NCI-H345 treated with DMSO at 0.1 percent for 48 hours (cell line): ENCODE measurements around the gene SLITRK1.

Experiments
- DNase-seq: peaks from one replicate; lab custom pipeline; 2025; ENCODE audit not compliant: unreplicated experiment; lab: John Stamatoyannopoulos, UW

Gene SLITRK1

GRCh38 chr13:83881917-83882605 lies at the start of gene SLITRK1:
Gene SLITRK1, minus strand, starts transcription at chr13:83882474. Its CDS starts 967 bp downstream, at chr13:83881507.
- DNase-seq = peak; percentile 26

DNA sequence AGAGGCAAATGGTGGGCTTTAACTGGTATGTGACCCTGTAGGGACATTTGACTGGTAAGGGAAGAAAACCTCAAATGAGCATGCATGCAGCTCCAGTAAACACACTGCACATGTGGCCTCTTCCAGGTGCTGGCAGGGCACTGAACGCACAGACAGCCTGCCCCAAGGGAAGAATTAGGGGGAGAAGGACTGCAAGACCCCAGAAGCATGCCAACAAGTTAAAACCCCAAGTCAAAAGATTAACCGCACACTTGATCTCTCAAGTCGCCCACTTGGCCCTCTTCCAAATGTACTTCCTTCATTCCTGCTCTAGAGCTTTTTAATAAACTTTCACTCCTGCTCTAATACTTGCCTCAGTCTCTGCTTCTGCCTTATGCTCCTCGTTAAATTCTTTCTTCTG lies 46.9 kb upstream of the SLITRK1 start:
- no peak for DNase-seq

DNA sequence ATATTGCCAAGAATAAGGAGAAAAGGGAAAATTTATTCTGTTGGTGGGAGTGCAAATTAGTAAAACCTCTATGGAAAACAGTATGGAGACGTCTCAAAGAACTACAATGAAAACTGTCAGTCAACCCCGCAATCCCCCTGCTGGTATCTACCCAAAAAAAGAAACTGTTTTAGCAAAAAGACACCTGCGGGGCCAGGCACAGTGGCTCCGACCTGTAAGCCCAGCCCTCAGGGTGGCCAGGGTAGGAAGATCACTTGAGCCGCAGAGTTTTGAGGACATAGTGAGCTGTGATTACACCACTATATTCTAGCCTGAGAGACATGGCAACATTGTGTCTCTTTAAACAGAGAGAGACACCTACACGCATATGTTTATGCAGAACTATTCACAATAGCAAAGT lies 37.5 kb upstream of the SLITRK1 start:
- DNase-seq = no peak

- no peak for DNase-seq
Measured at GRCh38 chr13:83914368-83914767, 32.1 kb upstream of the SLITRK1 start.

DNA sequence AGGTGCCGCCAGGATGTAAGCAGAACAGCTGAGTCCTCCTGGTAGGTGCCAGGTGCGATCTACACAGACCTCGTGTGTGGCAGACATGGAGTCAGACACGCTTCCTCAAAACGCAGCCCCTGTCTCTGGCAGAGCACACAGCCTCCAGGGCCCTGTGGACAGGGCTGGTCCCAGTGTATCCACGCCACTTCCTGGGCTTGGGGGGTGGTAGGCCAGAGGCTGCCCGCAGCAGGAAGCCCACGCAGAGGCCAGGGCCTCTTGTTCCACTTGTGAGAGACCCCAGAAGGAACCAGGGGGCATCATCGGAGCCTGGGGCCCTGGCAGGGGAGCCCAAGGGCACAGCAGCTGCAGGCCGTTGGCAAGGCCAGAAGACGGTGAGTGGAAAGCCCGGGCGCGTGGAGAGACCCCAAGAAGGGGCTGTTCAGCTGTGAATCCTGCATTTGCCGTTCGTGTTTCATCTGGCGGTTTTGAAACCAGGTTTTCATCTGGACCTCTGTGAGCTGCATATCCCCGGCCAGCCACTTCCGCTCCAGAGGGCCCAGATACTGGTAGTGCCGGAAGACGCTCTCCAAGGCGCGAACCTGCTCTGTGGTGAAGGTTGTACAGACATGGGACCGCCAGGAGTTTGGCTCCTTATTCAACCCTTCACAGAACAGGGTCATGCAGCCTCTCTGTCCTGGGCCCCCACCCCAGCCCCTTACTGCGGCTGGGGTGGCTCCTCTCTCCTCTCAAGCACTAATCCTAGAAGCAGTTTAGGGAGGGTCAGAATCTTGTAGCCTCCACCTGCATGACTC lies 25.1 kb upstream of the SLITRK1 start:
- DNase-seq = no peak

GRCh38 chr13:83906240-83906820 lies 24.1 kb upstream of the SLITRK1 start:
- no peak for DNase-seq

GRCh38 chr13:83905641-83906040 lies 23.4 kb upstream of the SLITRK1 start:
- DNase-seq = no peak

DNA sequence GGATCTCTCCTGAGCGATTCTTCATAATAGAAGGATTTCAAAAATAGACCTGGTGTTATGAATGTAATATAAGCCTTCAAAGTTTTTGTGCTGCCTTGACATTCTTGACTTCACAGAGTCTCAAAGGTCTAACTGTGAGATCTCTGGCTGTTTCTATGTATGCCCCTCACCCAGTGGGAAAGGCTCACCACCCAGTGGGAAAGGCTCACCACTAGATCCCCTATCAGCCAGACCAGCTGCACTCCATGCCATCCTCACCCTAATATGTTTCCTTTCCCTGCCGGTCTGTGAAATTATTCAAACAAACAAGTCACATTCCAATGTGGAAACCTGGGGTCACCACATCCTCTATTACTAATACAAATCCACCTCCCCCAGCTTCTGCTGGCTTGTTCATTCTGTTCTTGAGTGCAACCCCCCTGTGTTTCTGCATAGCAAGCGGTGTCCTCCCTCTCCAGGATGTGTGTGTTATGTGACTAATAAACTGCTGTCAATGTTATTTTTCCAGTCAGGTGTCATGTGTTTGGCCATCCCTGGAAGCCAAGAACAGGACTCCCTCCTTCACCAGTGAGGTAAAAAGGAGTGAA lies 13.8 kb upstream of the SLITRK1 start:
- no peak for DNase-seq

GRCh38 chr13:83890358-83890757 lies 8.1 kb upstream of the SLITRK1 start:
- no peak for DNase-seq

- DNase-seq = no peak
Measured at GRCh38 chr13:83884141-83884540, 1.9 kb upstream of the SLITRK1 start.

DNA sequence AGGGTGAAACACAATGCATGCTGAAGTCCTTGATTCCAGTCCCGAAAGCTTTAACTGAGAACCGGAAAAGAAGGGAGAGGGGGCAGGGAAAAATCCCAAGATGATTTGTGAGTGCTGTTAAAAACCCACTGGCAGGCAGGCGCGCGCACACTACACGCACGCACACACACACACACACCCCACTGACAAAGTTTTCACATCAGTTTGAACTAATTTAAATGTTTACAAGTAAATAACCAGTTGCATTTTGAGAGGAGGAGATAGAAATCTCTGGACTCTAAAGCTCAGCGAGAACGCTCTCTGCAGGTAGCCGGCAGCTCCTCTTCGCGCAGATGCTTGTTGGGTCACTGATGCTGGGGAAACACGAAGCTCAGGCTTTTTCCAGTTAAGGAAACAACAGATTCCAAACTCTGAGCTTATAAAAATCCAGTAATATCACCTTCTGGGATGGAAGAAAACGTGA lies 818 bp upstream of the SLITRK1 start:
- DNase-seq = no peak

DNA sequence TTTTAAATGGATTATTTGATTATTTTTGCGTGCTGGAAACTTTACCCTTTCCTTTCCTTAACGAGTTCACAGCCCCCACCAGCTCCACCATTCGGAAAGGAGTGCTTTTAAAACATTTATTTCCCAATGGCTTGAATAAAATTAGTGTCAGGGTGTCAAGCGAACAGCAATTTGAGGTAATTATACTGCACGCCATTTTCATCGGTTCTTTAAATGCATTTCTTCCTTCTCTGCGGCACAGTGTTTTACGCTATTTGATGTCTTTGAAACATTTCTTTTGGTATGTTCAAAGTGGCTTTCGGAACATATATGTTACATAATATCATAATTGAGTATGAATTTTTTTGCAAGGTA lies 309 bp upstream of the SLITRK1 start:
- DNase-seq = no peak

- no peak for DNase-seq
Measured at GRCh38 chr13:83881140-83881684, 1.1 kb downstream of the SLITRK1 start.

- no peak for DNase-seq
Measured at GRCh38 chr13:83880275-83881139, 1.8 kb downstream of the SLITRK1 start.

DNA sequence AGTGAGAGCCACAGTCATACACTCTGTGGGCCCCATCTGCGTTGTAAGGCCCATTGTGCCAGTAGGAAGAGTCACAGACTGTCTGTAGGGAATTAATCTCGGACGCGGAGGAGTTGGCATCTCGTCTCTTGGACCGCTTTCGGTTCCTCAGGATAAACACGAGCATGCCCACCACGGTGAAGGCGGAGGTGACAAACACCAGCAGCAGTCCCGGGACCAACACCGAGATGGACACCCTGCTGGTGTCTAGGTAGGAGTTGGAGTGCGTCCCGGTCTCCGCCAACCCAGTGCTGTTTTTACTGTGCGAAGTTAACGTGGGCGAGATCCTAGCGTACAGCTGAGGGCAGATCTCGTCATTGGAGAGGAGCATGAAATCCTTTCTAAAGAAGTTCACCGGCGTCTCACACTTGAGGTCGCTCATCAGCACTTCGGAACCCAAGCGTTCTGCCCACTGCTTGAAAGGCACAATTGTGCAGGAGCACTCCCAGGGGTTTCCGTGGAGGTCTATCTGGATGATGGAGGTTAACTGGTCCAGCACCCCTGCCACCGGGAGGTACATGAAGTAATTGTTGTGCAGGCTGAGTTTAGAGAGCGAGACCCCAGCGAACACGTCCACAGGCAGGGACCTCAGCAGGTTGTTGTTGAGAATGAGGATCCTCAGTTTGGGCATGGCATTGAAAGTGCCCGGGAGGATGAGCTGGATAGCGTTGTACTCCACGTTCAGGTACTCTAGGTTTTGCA lies 2.7 kb downstream of the SLITRK1 start:
- no peak for DNase-seq

- DNase-seq = no peak
Measured at GRCh38 chr13:83878691-83879430, 3.4 kb downstream of the SLITRK1 start.

- no peak for DNase-seq
Measured at GRCh38 chr13:83877651-83878355, 4.5 kb downstream of the SLITRK1 start.

DNA sequence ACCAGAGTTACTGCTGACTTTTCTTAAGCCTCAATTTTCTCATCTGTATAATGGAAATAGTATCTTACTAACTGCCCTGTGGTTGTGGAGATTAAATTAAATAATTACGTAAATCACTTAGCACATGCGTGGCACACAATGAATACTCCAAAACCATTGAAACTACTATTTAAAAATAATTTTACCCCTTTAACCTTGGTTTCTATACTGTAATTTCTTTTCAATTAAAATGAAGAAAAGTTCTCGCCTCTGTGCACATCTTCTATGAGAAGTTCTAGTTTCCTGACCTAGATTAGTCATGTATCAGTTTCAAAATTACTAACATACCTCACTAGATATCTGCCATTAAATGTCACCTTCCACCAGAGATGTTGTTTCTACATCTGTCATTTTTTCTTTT lies 5.7 kb downstream of the SLITRK1 start:
- DNase-seq = no peak

- no peak for DNase-seq
Measured at GRCh38 chr13:83867708-83868107, 14.6 kb downstream of the SLITRK1 start.
